DND-41 (cell line): Measurements from ENCODE around the gene CDK16.
"Not testable (repeated sequence)": the region's sequence is repeated elsewhere in the genome, so short reads cannot be mapped to it uniquely, and the experiment has no call there.

Source experiments
- ATAC-seq: fragments of 200-7000 bp; cut with Tn5 transposase; 3 replicates; pipeline ENCODE4 v1.9.1; 2021; ENCODE audit warnings: low read depth; ENCODE audit not compliant: insufficient read depth
- DNase-seq: peaks from one replicate; pipeline ENCODE4 v3.0.0-alpha.2; 2020
- H2AFZ ChIP-seq: 2 replicates; pipeline ENCODE4 v1.6.0; 2012; ENCODE audit warnings: low read depth, low read length
- H3K27ac ChIP-seq: 2 replicates; pipeline ENCODE4 v1.5.1; 2012; ENCODE audit warnings: low read length, inconsistent platforms
- H3K27me3 ChIP-seq: fragments of 200-600 bp; sonication (generic); 2 replicates; pipeline ENCODE4 v1.6.0; 2012; ENCODE audit warnings: low read length, mild to moderate bottlenecking, inconsistent platforms; ENCODE audit not compliant: insufficient read depth, poor library complexity
- H3K36me3 ChIP-seq: 2 replicates; pipeline ENCODE4 v1.5.1; 2012; ENCODE audit warnings: low read length, inconsistent platforms; ENCODE audit not compliant: insufficient read depth
- H3K4me1 ChIP-seq: 2 replicates; pipeline ENCODE4 v1.5.1; 2012; ENCODE audit warnings: mild to moderate bottlenecking, low read length; ENCODE audit not compliant: insufficient read depth
- H3K4me2 ChIP-seq: 2 replicates; pipeline ENCODE4 v1.6.0; 2012; ENCODE audit warnings: mild to moderate bottlenecking, moderate library complexity, low read length, inconsistent platforms; ENCODE audit not compliant: insufficient read depth
- H3K4me3 ChIP-seq, 2 experiments: fragments of 200-600 bp in 1 of 2; shearing (Covaris generic) in 1 of 2; 2 replicates each; pipeline ENCODE4 v1.5.1; 2012 to 2016; ENCODE audit warnings: inconsistent platforms in 2 of 2, low read length in 2 of 2, mild to moderate bottlenecking in 2 of 2, low read depth in 1 of 2, moderate library complexity in 1 of 2
- H3K79me2 ChIP-seq: 2 replicates; pipeline ENCODE4 v1.6.0; 2012; ENCODE audit warnings: low read length, inconsistent platforms; ENCODE audit not compliant: insufficient read depth
- H3K9ac ChIP-seq: 2 replicates; pipeline ENCODE4 v1.6.0; 2012; ENCODE audit warnings: low read depth, mild to moderate bottlenecking, inconsistent platforms, low read length, moderate library complexity
- H3K9me3 ChIP-seq: 2 replicates; pipeline ENCODE4 v1.5.1; 2012; ENCODE audit warnings: low read length, moderate library complexity, mild to moderate bottlenecking, inconsistent platforms; ENCODE audit not compliant: insufficient read depth, severe bottlenecking
- H4K20me1 ChIP-seq: 2 replicates; pipeline ENCODE4 v1.6.0; 2012; ENCODE audit warnings: low read length; ENCODE audit not compliant: insufficient read depth
- CTCF ChIP-seq: IDR thresholded peaks from 2 replicates; pipeline ENCODE4 v1.5.1; 2012; ENCODE audit warnings: borderline replicate concordance, low read length, moderate library complexity, mild to moderate bottlenecking; ENCODE audit not compliant: poor library complexity, severe bottlenecking; ENCODE audit errors: extremely low read depth
- EZH2 ChIP-seq: IDR thresholded peaks from 3 replicates; pipeline ENCODE4 v1.6.1; 2012; ENCODE audit warnings: borderline replicate concordance, low read depth, mild to moderate bottlenecking, moderate library complexity, low read length, inconsistent platforms; ENCODE audit not compliant: severe bottlenecking

The CDK16 gene

GRCh38 chrX:47248576-47248975 lies 30.1 kb downstream of the CDK16 start:
- Histone ChIP-seq H3K9ac (no peak overlapping the region), H3K4me3 (no peak overlapping the region), H3K79me2 (no peaks in the 10 kb centered on the region), H3K27ac (no peak overlapping the region), H3K27me3 (no peaks in the 10 kb centered on the region), H3K36me3 (peaks cover 47% of the 10 kb centered on the region), H2AFZ (no peak overlapping the region), H3K4me1 (no peaks in the 10 kb centered on the region), H3K4me2 (no peak overlapping the region), H3K9me3 (no peaks in the 10 kb centered on the region), H4K20me1 (no peaks in the 10 kb centered on the region)
- no peak for ATAC-seq
- TF ChIP-seq CTCF (no peak), EZH2 (no peak)
- no peak for DNase-seq

- Histone ChIP-seq H3K9me3 (no peaks in the 10 kb centered on the region), H3K4me1 (no peaks in the 10 kb centered on the region), H3K36me3 (peaks cover 34% of the 10 kb centered on the region), H3K9ac (no peak overlapping the region), H3K4me2 (no peak overlapping the region), H3K79me2 (no peaks in the 10 kb centered on the region), H3K4me3 (no peak overlapping the region), H3K27ac (no peak overlapping the region), H3K27me3 (no peaks in the 10 kb centered on the region), H2AFZ (no peak overlapping the region), H4K20me1 (no peaks in the 10 kb centered on the region)
- TF ChIP-seq CTCF (no peak), EZH2 (no peak)
- ATAC-seq (no peak), DNase-seq (no peak)
Measured at GRCh38 chrX:47250017-47250347, 31.5 kb downstream of the CDK16 start.

GRCh38 chrX:47257620-47258019 lies 39.1 kb downstream of the CDK16 start:
- H3K4me1 ChIP-seq, H2AFZ ChIP-seq, H3K27ac ChIP-seq, H3K4me2 ChIP-seq, ATAC-seq, H3K36me3 ChIP-seq, H3K79me2 ChIP-seq, H3K27me3 ChIP-seq, DNase-seq, H3K9ac ChIP-seq, H4K20me1 ChIP-seq, H3K9me3 ChIP-seq, H3K4me3 ChIP-seq: not testable (repeated sequence)

DNA sequence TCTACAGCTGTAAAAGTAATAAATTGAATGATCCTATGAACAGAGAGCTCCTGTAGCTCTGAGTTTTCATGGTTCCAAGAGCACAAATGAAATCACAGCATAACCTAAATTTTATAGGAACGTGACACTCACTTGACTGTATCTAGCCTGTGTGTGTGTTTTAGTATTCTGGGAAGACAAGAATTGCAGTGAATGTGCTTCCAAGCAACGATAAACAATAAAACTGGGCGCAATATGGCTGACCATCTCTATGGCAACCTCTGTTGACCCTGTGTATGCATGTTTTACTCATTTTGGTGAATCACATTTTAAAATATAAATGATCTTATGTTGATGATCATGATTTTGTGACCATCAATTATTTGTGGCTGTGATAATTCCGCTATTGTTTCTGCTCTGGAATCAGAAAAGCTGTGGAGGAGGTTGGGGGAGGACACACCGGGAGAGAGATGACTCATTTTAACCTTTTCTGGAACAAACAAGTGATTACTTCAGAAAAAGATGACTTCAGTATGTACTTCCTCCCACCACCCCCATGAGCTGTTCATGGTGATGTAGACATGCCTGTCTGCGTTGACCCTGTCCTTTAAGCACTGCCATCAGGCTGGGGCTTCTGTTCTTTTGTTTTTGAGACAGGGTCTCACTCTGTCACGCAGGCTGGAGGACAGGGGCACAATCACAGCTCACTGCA lies 46.1 kb downstream of the CDK16 start:
- no peaks in the 10 kb centered on the region for H3K27me3 ChIP-seq
- no peak overlapping the region for H3K4me2 ChIP-seq
- DNase-seq (no peak), ATAC-seq (no peak)
- no peak overlapping the region for H3K27ac ChIP-seq
- no peaks in the 10 kb centered on the region for H4K20me1 ChIP-seq
- H3K9ac ChIP-seq = no peak overlapping the region
- no peak overlapping the region for H3K4me3 ChIP-seq
- no peaks in the 10 kb centered on the region for H3K36me3 ChIP-seq
- no peaks in the 10 kb centered on the region for H3K9me3 ChIP-seq
- H3K4me1 ChIP-seq = no peaks in the 10 kb centered on the region
- TF ChIP-seq EZH2 (no peak), CTCF (no peak)
- H3K79me2 ChIP-seq = no peaks in the 10 kb centered on the region
- no peak overlapping the region for H2AFZ ChIP-seq
